GM21619 (cell line): ENCODE data around the gene DKK1.

Experiments used
- ATAC-seq: cut with Tn5 transposase; IDR thresholded peaks from one replicate; pipeline ENCODE4 v1.9.1; 2021; ENCODE audit not compliant: unreplicated experiment

The DKK1 gene

GRCh38 chr10:52313933-52314821 is at the start of gene DKK1:
TSS of gene DKK1 (plus strand) at chr10:52314281. CDS start at chr10:52314435, 154 bp downstream.
- ATAC-seq: no peak

- no peak for ATAC-seq
Observed at GRCh38 chr10:52265131-52265926, 48.8 kb upstream of the DKK1 start.

GRCh38 chr10:52266858-52267257 is 47.2 kb upstream of the DKK1 start:
- ATAC-seq: no peak

GRCh38 chr10:52268790-52269189 is 45.3 kb upstream of the DKK1 start:
- no peak for ATAC-seq

- no peak for ATAC-seq
Observed at GRCh38 chr10:52269233-52269632, 44.8 kb upstream of the DKK1 start.

- ATAC-seq: no peak
Observed at GRCh38 chr10:52276163-52276562, 37.9 kb upstream of the DKK1 start.

GRCh38 chr10:52276986-52277385 is 37.1 kb upstream of the DKK1 start:
- no peak for ATAC-seq

- ATAC-seq: no peak
Observed at GRCh38 chr10:52279546-52279945, 34.5 kb upstream of the DKK1 start.

GRCh38 chr10:52280051-52280450 is 34.0 kb upstream of the DKK1 start:
- ATAC-seq: no peak

GRCh38 chr10:52283174-52283573 is 30.9 kb upstream of the DKK1 start:
- ATAC-seq: no peak

- peak; percentile 56 for ATAC-seq
Observed at GRCh38 chr10:52284416-52285013, 29.6 kb upstream of the DKK1 start.

GRCh38 chr10:52287866-52288265 is 26.2 kb upstream of the DKK1 start:
- ATAC-seq: no peak

- ATAC-seq: no peak
Observed at GRCh38 chr10:52297747-52298146, 16.3 kb upstream of the DKK1 start.

GRCh38 chr10:52300599-52301277 is 13.3 kb upstream of the DKK1 start:
- ATAC-seq: no peak

GRCh38 chr10:52308251-52309031 is 5.6 kb upstream of the DKK1 start:
- peak; percentile 77 for ATAC-seq

- no peak for ATAC-seq
Observed at GRCh38 chr10:52312942-52313255, 1.2 kb upstream of the DKK1 start.

GRCh38 chr10:52313256-52313932 is 687 bp upstream of the DKK1 start:
- ATAC-seq: no peak

- ATAC-seq: no peak
Observed at GRCh38 chr10:52314822-52315552, 906 bp downstream of the DKK1 start.

- no peak for ATAC-seq
Observed at GRCh38 chr10:52316001-52316400, 1.9 kb downstream of the DKK1 start.
